Occipital lobe (tissue), 2 donors: Measurements from ENCODE around the gene BDH1. TPM values are rescaled to one million over a fixed set of nuclear protein-coding genes. Genes with fewer than 3 reads are reported as not detected.
"Not testable (repeated sequence)": the region's sequence is repeated elsewhere in the genome, so short reads cannot be mapped to it uniquely, and the experiment has no call there.

Experiments used
- DNase-seq: peaks from one replicate; lab custom pipeline; 2025; lab: John Stamatoyannopoulos, UW
- total RNA-seq: library from RNA; depleted of rRNA; stranded (reverse); fragments of >200 nt; gene quantifications from one replicate; pipeline ENCODE4 v1.2.3, GENCODE V29; 2014

Gene BDH1, protein sequence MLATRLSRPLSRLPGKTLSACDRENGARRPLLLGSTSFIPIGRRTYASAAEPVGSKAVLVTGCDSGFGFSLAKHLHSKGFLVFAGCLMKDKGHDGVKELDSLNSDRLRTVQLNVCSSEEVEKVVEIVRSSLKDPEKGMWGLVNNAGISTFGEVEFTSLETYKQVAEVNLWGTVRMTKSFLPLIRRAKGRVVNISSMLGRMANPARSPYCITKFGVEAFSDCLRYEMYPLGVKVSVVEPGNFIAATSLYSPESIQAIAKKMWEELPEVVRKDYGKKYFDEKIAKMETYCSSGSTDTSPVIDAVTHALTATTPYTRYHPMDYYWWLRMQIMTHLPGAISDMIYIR
- total RNA-seq, result 10.8 TPM

GRCh38 chr3:197555281-197556261 lies at the start of gene BDH1:
TSS of gene BDH1 (minus strand) at chr3:197555968. CDS start at chr3:197546443, 9,525 bp downstream.
- peak; percentile 31 for DNase-seq

- no peak for DNase-seq
Measured at GRCh38 chr3:197603317-197603933, 47.7 kb upstream of the BDH1 start.

DNA sequence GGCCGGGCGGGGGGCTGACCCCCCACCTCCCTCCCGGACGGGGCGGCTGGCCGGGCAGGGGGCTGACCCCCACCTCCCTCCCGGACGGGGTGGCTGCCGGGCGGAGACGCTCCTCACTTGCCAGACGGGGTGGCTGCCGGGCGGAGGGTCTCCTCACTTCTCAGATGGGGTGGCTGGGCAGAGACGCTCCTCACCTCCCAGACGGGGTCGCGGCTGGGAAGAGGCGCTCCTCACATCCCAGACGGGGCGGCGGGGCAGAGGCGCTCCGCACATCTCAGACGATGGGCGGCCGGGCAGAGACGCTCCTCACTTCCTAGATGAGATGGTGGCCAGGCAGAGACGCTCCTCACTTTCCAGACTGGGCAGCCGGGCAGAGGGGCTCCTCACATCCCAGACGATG lies 46.6 kb upstream of the BDH1 start:
- DNase-seq, result not testable (repeated sequence)

DNA sequence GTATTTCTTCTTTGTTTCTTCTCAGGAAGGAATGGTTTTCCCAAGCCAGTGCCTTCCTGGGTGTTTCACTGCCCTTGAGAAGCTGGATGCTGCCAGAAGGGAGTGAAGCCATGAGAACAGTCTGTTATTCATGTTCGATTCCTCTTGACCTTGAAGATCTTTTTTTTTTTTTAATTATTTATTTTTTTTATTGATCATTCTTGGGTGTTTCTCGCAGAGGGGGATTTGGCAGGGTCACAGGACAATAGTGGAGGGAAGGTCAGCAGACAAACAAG lies 45.7 kb upstream of the BDH1 start:
- DNase-seq, result not testable (repeated sequence)

GRCh38 chr3:197600796-197601565 lies 45.2 kb upstream of the BDH1 start:
- DNase-seq, result no peak

- no peak for DNase-seq
Measured at GRCh38 chr3:197599089-197599765, 43.5 kb upstream of the BDH1 start.

DNA sequence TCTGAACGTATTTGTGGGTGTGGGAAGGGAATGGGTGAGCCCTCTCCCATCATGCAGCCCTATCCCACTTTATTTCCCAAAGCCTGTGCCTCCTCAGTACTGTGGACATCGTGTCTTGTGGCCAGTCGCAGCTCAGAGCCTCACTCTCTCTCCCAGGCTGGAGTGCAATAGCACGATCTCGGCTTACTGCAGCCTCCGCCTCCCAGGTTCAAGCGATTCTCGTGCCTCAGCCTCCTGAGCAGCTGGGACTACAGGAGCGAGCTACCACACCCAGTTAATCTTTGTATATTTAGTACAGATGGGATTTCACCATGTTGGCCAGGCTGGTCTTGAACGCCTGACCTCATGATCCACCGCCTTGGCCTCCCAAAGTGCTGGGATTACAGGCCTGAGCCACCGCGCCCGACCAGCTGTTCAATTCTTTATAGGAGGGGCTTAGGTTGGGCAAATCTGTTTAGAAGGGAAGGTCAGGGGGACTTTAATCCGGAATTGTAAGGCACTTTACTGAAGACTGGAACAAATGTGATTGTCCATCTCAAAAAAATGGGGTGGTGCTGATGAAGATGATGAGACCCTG lies 42.7 kb upstream of the BDH1 start:
- no peak for DNase-seq

DNA sequence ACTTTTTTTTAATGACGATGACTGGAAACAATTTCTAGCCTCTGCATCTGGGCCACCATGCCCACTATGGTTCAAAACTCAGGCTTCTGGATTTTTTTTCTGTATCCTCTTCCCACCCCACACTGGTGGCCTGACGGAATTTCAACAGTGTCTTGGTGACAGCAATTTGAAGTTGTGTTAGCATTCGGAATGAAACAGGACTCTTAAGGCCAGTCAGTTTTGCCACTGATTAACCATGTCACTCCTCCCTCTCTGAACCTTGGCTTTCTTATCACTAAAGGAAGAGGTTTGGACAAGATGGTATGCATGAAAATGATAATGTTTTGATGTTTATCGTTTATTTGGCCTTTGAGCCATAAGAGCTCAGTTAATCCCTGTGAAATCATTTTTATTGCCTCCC lies 41.6 kb upstream of the BDH1 start:
- DNase-seq, result no peak

GRCh38 chr3:197595470-197596185 lies 39.9 kb upstream of the BDH1 start:
- DNase-seq, result no peak

DNA sequence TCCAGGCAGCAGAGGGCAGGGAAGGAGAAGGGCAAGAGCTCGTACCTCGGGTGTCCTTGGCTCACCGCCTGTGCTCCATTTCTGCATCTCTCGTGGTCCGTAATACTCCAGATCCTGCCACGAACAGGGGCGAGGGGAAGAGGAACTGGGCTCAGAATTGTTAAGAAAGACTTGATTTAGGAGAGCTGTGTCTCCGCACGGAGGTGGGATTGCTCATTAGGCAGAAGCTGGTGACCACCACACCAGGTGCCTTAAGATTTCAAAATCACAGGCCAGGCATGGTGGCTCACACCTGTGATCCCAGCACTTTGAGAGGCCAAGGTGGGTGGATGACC lies 37.2 kb upstream of the BDH1 start:
- DNase-seq, result no peak

DNA sequence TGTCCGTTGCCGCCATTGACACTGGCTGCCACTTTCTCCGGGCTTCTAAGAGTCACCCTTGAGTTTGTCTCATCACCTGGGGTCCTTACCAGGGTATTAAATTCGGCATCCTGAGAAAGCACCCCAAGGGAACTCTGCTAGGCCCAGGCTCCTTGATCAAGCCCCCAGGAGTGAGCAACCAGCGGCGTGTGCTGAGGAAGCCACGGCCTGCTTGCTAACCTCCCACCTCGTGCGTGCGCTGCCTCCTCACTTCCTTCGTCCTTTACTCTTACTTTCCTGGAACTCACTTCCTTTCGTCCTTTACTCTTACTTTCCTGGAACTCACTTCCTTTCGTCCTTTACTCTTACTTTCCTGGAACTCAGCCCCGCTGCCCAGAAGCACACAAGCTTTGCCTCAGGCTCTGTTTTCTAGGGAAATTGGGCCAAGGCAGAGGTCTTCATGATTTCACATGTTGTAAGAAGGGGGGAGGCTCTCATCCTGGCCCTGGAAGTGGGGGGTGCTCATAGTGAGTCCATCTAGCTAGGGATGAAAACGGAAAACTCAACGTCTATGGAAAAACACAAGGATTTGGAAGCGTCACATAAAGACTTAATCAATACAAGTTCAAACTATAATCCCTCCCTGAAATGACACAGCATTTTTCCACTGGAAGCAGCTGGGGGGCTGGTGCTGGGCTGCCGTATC lies 36.7 kb upstream of the BDH1 start:
- DNase-seq, result no peak

DNA sequence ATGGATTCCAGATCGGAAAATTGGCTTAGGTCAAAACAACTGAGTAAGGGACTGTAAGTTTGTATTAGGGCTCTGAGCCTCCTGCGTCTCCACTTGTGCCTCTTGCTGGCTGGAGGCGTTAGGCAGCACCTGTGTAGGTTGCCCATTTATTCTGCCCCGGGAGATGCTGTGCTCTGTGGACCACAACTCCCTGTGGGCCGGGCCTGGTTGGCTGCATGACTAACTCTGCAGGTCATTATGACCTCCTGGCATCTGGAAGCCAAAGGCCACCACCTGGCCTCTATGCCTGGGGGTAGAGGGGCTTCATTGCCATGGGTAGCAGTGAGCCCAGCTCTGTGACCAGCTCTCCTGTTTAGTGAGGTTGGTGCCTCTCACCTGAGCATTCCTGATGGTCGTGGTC lies 36.0 kb upstream of the BDH1 start:
- no peak for DNase-seq

GRCh38 chr3:197590313-197590962 lies 34.7 kb upstream of the BDH1 start:
- no peak for DNase-seq

DNA sequence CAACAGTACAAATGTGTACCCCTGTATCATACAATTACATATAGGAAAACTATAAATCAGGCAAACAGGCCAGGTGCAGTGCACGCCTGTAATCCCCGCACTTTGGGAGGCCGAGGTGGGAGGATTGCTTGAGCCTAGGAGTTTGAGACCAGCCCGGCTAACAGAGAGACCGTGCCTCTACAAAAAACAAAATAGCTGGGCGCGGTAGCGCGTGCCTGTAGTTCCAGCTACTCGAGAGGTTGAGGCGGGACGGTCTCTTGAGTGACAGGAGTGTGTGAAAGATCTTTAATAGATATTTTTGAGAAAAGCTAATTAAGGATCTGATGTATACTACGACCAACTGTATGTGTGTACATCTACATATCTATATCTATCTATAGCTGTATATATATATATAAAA lies 33.8 kb upstream of the BDH1 start:
- no peak for DNase-seq

DNA sequence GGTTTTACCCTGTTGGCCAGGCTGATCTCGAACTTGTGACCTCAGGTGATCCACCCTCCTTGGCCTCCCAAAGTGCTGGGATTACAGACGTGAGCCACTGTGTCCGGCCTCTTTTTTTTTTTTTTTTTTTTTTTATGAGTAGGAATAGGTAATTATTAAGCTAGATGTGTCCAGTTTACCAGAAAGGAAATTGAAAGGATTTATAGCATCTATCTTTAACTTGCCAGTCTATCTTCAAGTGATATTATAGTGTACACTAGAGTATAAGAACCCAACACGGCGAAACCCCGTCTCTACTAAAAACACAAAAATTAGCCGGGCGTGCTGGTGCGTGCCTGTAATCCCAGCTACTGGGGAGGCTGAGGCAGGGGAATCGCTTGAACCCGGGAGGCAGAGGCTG lies 31.0 kb upstream of the BDH1 start:
- not testable (repeated sequence) for DNase-seq

- no peak for DNase-seq
Measured at GRCh38 chr3:197586181-197586580, 30.4 kb upstream of the BDH1 start.

- no peak for DNase-seq
Measured at GRCh38 chr3:197584733-197585132, 29.0 kb upstream of the BDH1 start.

- DNase-seq, result no peak
Measured at GRCh38 chr3:197583371-197583770, 27.6 kb upstream of the BDH1 start.

GRCh38 chr3:197580253-197580691 lies 24.5 kb upstream of the BDH1 start:
- no peak for DNase-seq
